GM12892 (cell line): Measurements from ENCODE around the gene PLA2G2D.
A peak's percentile ranks its signal among the peaks of the same experiment; 100 is the strongest.

Experiments
- DNase-seq: peaks from one replicate; pipeline ENCODE4 v3.0.0; 2011; ENCODE audit not compliant: insufficient read length
- FAIRE-seq: peaks from 2 replicates; lab custom pipeline; 2011; peaks lifted over from hg19 to GRCh38; lab: Jason Lieb, UNC
- POLR2A ChIP-seq: IDR thresholded peaks from 2 replicates; pipeline ENCODE4 v1.6.1; 2011; ENCODE audit warnings: low read depth, low read length, control low read depth
- POLR2AphosphoS5 ChIP-seq: IDR thresholded peaks from 2 replicates; pipeline ENCODE4 v1.6.1; 2011; ENCODE audit warnings: low read depth, low read length, control low read depth
- TAF1 ChIP-seq: IDR thresholded peaks from 2 replicates; pipeline ENCODE4 v1.6.1; 2011; ENCODE audit warnings: low read depth, mild to moderate bottlenecking, control low read depth, low read length, borderline replicate concordance

The PLA2G2D gene

DNA sequence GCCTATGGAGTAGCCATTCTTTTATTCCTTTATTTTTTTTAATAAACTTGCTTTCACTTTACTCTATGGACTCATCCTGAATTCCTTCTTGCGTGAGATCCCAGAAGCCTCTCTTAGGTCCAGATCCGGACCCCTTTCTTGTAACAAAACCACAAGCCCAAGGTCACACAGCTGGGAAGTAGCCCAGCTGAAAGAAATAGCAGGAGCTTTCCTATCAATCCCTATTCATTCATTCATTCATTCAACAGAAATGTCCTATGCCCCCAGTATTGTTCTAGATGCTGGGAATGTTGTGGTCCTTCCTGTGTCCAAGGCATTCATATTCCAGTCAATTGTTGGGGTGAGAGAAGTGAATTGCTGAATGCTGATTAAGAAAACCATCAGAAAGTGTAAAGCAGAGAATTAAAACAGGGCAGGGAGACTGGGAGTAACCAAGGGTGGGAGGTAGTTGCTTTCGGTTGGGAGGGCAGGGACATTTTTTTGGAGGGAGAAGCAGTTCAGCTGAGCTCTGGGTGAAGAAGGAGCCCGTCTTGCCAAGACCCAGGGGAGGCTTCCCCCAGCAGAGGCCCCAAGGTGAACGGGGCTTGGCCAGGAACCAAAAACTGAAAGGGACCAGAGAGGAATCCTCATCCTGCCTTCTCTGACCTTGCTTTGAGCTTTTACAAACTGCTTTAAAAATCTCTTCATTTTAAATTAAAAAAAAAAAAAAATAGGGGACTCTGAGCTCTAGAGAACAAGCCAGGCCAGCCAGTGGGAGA is 10.8 kb downstream of the PLA2G2D start:
- FAIRE-seq (no peak), DNase-seq (no peak)
- TF ChIP-seq POLR2A = no peak
- TF ChIP-seq TAF1 = no peak
- no peak for TF ChIP-seq POLR2AphosphoS5

DNA sequence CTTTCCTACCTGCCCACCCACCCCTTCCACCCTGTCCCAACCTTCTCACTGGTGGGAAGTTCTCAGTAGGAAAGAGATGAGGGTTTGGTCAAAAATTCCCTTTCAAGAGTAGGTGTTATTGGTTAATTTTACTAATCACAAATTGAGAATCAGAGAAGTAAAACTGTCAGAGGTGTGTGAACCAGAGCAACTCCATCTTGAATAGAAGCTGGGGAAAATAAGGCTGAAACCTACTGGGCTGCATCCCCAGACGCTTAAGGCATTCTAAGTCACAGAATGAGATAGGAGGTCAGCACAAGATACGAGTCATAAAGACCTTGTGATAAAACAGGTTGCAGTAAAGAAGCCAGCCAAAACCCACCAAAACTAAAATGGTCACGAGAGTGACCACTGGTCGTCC is 11.5 kb downstream of the PLA2G2D start:
- no peak for FAIRE-seq
- no peak for TF ChIP-seq POLR2A
- no peak for TF ChIP-seq POLR2AphosphoS5
- TF ChIP-seq TAF1 = no peak

DNA sequence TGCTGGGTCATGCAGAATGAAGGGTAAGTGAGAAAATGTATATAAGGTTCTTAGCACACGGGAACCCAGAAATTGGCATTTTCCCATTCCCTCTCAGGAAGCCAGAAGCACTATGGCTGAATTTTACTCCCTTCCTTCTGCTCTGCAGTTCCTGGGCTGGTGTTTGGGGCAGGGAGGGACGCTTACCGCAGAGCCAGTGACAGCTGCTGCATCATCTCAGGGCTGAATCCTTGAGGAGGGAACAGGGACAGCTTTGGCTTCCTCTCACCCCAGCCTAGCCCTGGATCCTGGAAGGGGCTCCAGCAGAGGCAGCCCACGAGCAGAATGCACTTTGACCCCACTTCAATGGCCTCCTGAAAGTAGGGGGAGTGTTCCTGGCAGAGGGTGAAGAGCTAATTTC is 12.0 kb downstream of the PLA2G2D start:
- DNase-seq (no peak), FAIRE-seq (no peak)
- TF ChIP-seq POLR2AphosphoS5 (no peak), TAF1 (no peak), POLR2A (no peak)

More for the DNA sequence above, 11.5 kb downstream of the PLA2G2D start:
- DNase-seq = no peak

DNA sequence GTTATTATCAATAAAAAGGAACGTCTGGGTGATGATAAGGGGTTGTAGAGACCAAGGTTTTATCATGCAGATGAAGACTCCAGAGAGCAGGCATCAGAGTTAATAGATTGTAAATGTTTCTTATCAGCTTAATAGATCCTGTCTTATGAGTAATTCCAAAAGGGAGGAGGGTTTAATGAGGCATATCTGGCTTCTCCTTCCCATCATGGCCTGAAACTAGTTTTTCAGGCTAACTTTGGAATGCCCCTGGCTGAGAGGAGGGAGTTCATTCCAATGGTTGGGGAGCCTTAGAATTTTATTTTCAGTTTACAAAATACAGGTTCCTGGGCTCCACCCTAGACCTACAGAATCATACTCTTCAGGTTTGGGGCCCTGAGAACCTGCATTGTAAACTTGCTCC is 13.5 kb downstream of the PLA2G2D start:
- no peak for FAIRE-seq
- DNase-seq = no peak

DNA sequence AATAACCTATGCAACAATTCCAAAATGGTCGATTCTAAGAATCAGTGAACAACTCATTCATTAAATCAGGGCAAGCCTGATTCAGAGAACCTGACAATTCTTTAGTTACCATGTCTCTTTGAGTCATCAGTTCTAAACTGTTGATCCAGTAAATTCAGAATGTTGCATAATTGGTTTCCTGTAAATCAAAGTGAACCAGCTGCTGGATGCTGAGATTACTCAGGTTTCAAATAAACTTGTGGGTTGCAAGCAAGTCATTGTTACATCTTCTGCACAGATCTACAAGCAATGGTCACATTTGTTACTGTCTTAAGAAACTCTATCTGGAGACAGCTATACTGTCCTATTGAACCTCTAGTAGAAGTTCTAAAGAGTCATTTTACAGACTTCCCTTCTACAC is 16.5 kb downstream of the PLA2G2D start:
- no peak for FAIRE-seq

More for the DNA sequence above, 13.5 kb downstream of the PLA2G2D start:
- TF ChIP-seq TAF1 (no peak), POLR2A (no peak)

DNA sequence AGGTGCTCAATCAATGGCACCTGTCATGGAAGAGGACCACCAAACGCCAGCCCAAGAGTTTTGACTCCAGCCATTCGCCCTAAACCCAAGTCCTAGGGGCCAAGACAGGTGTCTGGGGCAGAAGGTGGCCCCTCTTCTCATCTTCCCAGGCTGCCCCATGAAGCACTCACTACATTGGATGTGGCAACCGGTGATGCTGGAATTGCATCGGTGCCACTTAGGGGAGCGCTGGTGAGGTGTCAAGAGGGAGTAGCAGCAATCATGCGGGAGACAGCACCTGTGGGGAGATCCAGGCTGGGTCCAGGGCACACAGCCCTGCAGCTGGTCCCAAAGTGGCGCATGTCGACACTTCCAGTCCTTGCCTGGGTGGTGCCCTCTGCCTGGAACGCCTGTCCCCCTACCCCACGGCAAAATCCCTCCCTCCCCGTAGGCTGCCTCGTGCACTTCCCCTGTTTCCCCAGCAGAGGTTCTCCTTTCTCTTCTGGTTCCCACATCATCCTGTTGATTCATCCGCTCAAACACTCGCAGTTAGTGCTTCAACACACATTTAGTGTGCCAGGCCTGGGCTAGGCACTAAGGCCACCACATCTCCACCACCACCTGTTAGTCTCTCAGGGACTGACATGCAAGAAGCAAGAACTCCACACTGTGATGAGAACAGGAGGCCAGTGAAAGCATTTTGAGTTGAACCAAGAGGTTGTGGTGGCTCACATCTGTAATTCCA is 18.5 kb downstream of the PLA2G2D start:
- TF ChIP-seq POLR2AphosphoS5 (no peak), TAF1 (no peak), POLR2A (no peak)
- DNase-seq = no peak
- FAIRE-seq = peak; percentile 92

More for the DNA sequence above, 16.5 kb downstream of the PLA2G2D start:
- no peak for DNase-seq
- no peak for TF ChIP-seq TAF1
- TF ChIP-seq POLR2A = no peak
- no peak for TF ChIP-seq POLR2AphosphoS5

DNA sequence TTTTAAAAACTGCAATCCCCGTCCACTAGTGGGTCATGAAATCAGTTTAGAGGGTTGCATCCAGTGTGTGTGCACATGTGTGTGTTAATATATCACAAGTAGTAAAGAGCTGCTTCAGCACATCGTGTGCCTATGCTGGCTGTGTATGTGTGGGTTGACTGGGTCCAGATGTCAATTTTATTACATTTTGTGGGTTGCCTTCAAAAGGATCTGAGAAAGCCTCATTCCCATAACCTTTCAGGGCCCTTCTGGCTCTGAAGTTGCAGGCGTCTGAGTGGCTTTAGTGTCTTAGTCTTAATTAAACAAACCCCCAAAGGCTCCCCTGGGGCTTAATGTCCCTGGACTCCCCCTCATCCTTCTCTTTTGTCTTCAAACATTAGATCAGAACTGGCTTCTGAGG is 19.8 kb downstream of the PLA2G2D start:
- TF ChIP-seq POLR2AphosphoS5 (no peak), TAF1 (no peak), POLR2A (no peak)
- no peak for FAIRE-seq

DNA sequence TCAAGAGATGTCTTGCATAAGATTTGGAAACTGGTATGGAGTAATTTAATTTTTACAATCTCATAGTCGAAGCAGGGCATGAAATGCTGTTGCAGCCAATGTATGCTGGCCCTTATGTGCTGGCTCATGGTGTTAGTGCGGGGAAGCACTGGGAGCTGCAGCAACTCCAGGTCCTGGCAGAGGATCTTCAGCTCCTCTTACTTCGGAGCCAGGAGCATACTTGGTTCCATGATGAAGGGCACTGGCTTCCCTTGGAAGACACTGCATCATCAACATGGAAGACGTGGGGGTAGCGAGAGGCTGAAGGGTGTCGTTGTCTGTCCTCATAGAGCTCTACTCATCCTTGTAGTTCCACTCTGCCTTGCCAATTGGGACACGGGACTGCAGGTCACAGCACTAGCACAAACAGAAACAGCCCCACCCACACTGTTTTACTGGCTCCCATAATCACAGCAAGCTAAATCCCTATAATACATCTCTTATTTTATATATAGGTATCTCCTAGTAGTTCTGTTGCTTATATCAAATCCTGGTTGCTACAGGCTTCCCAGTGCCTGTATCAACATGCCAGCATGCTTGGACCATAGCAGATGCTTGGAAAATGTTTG is 22.4 kb downstream of the PLA2G2D start:
- DNase-seq = no peak
- no peak for FAIRE-seq
- TF ChIP-seq POLR2AphosphoS5 (no peak), POLR2A (no peak), TAF1 (no peak)

More for the DNA sequence above, 19.8 kb downstream of the PLA2G2D start:
- DNase-seq = no peak

DNA sequence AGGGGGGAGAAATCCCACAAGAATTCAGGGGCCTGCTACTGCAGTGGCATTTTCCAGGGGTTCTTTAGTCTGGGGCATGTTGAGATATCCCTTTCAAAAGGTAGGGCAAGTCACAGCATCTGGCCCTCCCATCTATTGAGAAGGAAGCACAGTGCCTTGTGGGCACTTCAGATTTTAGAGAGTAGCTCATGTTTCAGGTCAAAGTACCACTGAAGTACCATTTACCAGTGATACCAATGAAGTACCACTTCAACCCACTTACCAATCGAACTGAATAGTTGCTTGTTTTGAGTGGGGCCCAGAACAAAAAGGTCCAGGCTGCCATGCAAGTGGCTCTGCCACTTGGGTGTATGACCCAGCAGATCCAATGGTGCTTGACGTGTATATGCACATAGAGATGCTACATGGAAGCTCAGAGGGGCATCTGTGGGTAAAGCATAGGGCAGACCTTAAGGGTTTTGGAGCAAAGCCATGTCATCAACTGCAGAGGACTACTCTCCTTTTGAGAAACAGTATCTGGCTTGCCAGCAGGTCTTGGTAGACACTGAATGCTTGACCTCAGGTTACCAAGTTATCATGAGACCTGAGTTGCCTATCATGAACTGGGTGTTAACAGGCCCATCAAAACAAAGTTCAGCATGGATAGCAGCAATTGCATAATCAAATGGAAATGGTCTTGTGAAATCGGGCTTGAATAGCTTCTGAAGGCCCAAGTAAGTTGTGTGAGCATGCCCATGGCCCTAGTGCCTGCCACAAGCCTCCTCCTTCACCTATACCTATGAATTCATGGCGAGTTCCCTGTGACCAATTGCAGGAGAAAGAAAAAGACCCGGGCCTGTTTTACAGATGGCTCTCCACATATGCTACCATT is 23.5 kb downstream of the PLA2G2D start:
- DNase-seq (no peak), FAIRE-seq (no peak)
- TF ChIP-seq POLR2A (no peak), POLR2AphosphoS5 (no peak), TAF1 (no peak)

DNA sequence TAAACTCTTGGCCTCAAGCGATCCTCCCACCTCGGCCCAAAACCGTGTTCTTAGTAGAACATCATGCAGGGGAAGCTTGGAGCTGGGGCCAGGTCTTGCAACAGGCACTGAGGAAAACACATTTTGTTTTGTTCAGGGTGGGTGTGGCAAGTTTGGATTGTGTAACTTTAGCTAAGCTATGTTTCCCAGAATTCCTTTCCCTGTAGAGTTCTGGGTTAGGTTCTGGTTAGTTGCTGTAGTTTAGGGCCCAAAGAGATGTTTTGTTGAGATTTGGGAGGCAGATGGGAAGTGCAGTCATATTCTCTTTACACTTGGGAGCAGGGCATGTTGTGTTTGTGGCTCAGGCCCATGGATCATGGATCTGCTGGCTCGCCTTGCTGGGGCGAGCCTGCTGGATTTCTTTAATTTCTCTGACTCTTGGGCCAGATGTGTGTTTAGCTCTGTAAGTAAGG is 25.4 kb downstream of the PLA2G2D start:
- DNase-seq (no peak), FAIRE-seq (no peak)
- no peak for TF ChIP-seq POLR2A
- TF ChIP-seq TAF1 = no peak
- TF ChIP-seq POLR2AphosphoS5 = no peak

DNA sequence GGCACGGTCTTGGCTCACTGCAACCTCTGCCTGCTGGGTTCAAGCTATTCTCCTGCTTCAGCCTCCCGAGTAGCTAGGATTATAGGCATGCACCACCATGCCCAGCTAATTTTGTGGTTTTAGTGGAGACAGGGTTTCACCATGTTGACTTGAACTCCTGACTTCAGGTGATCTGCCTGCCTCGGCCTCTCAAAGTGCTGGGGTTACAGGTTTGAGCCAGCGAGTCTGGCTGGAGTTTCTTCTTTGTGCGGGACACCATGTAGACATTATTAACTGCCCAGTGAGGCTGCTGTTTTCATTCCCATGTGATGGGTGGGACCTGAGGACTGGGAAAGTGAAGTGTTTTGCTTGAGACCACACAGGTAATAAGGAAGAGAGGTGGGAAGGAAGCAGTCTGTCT is 26.0 kb downstream of the PLA2G2D start:
- no peak for DNase-seq
- no peak for FAIRE-seq
- TF ChIP-seq POLR2A (no peak), TAF1 (no peak), POLR2AphosphoS5 (no peak)
